Measurements from ENCODE around the gene PAX4.
A peak's percentile ranks its signal among the peaks of the same experiment; 100 is the strongest.

Gene PAX4

GRCh38 chr7:127591189-127591588 lies 26.8 kb downstream of the PAX4 start:
- no peaks in the 10 kb centered on the region for H3K27me3 ChIP-seq (ENCODE audit: control insufficient read depth, insufficient read depth, low read length)
- H3K9ac ChIP-seq (ENCODE audit: low read length): no peak overlapping the region
- no peak overlapping the region for H3K4me3 ChIP-seq (ENCODE audit: low read length)
- peaks cover 7% of the 10 kb centered on the region for H3K36me3 ChIP-seq (ENCODE audit: control insufficient read depth, insufficient read depth, low read length)
- peaks cover 7% of the 10 kb centered on the region for H3K4me1 ChIP-seq (ENCODE audit: control insufficient read depth, insufficient read depth, low read length)
- no peak overlapping the region for H3K27ac ChIP-seq (ENCODE audit: low read depth, low read length)

GRCh38 chr7:127589896-127590295 lies 28.0 kb downstream of the PAX4 start:
- Histone ChIP-seq H3K9ac (ENCODE audit: low read length) (no peak overlapping the region), H3K27ac (ENCODE audit: low read depth, low read length) (no peak overlapping the region), H3K4me1 (ENCODE audit: control insufficient read depth, insufficient read depth, low read length) (peaks cover 11% of the 10 kb centered on the region), H3K36me3 (ENCODE audit: control insufficient read depth, insufficient read depth, low read length) (peaks cover 7% of the 10 kb centered on the region), H3K4me3 (ENCODE audit: low read length) (no peak overlapping the region), H3K27me3 (ENCODE audit: control insufficient read depth, insufficient read depth, low read length) (no peaks in the 10 kb centered on the region)

- H3K27ac ChIP-seq (ENCODE audit: low read depth, low read length): peak overlapping the region; percentile 87
- peak overlapping the region; percentile 92 for H3K4me3 ChIP-seq (ENCODE audit: low read length)
- H3K4me1 ChIP-seq (ENCODE audit: control insufficient read depth, insufficient read depth, low read length): peaks cover 20% of the 10 kb centered on the region
- peak overlapping the region; percentile 76 for H3K9ac ChIP-seq (ENCODE audit: low read length)
- H3K27me3 ChIP-seq (ENCODE audit: control insufficient read depth, insufficient read depth, low read length): no peaks in the 10 kb centered on the region
- H3K36me3 ChIP-seq (ENCODE audit: control insufficient read depth, insufficient read depth, low read length): peaks cover 7% of the 10 kb centered on the region
Observed at GRCh38 chr7:127588697-127589482, 29.1 kb downstream of the PAX4 start.

GRCh38 chr7:127588019-127588696 lies 29.8 kb downstream of the PAX4 start, which contains the start of gene ARF5:
Gene ARF5 (plus strand): TSS chr7:127588411. CDS start chr7:127588499, 88 bp downstream.
- peak within 1 kb of the TSS; percentile 92 for H3K4me3 ChIP-seq (ENCODE audit: low read length)
- H3K36me3 ChIP-seq (ENCODE audit: control insufficient read depth, insufficient read depth, low read length): peaks cover 8% of the 10 kb centered on the region
- no peaks in the 10 kb centered on the region for H3K27me3 ChIP-seq (ENCODE audit: control insufficient read depth, insufficient read depth, low read length)
- H3K4me1 ChIP-seq (ENCODE audit: control insufficient read depth, insufficient read depth, low read length): peaks cover 27% of the 10 kb centered on the region
- H3K27ac ChIP-seq (ENCODE audit: low read depth, low read length): peak within 1 kb of the TSS; percentile 95
- peak within 1 kb of the TSS; percentile 76 for H3K9ac ChIP-seq (ENCODE audit: low read length)

- Histone ChIP-seq H3K36me3 (ENCODE audit: control insufficient read depth, insufficient read depth, low read length) (peaks cover 13% of the 10 kb centered on the region), H3K4me3 (ENCODE audit: low read length) (peak overlapping the region; percentile 69), H3K4me1 (ENCODE audit: control insufficient read depth, insufficient read depth, low read length) (peaks cover 31% of the 10 kb centered on the region), H3K27ac (ENCODE audit: low read depth, low read length) (peak overlapping the region; percentile 95), H3K27me3 (ENCODE audit: control insufficient read depth, insufficient read depth, low read length) (no peaks in the 10 kb centered on the region), H3K9ac (ENCODE audit: low read length) (peak overlapping the region; percentile 34)
Observed at GRCh38 chr7:127587663-127588018, 30.3 kb downstream of the PAX4 start.

GRCh38 chr7:127586346-127586745 lies 31.6 kb downstream of the PAX4 start:
- H3K27me3 ChIP-seq (ENCODE audit: control insufficient read depth, insufficient read depth, low read length): no peaks in the 10 kb centered on the region
- peaks cover 19% of the 10 kb centered on the region for H3K36me3 ChIP-seq (ENCODE audit: control insufficient read depth, insufficient read depth, low read length)
- peak overlapping the region; percentile 71 for H3K4me3 ChIP-seq (ENCODE audit: low read length)
- no peak overlapping the region for H3K9ac ChIP-seq (ENCODE audit: low read length)
- H3K27ac ChIP-seq (ENCODE audit: low read depth, low read length): peak overlapping the region; percentile 84
- peaks cover 40% of the 10 kb centered on the region for H3K4me1 ChIP-seq (ENCODE audit: control insufficient read depth, insufficient read depth, low read length)

GRCh38 chr7:127585044-127585953 lies 32.6 kb downstream of the PAX4 start, which contains the start of gene GCC1:
Gene GCC1 (minus strand): TSS chr7:127585596. CDS start chr7:127585182, 414 bp downstream.
- Histone ChIP-seq H3K27ac (ENCODE audit: low read depth, low read length) (peak within 1 kb of the TSS; percentile 84), H3K27me3 (ENCODE audit: control insufficient read depth, insufficient read depth, low read length) (no peaks in the 10 kb centered on the region), H3K36me3 (ENCODE audit: control insufficient read depth, insufficient read depth, low read length) (peaks cover 18% of the 10 kb centered on the region), H3K4me1 (ENCODE audit: control insufficient read depth, insufficient read depth, low read length) (peaks cover 40% of the 10 kb centered on the region), H3K4me3 (ENCODE audit: low read length) (peak within 1 kb of the TSS; percentile 71), H3K9ac (ENCODE audit: low read length) (peak within 1 kb of the TSS; percentile 25)

GRCh38 chr7:127584648-127585043 lies 33.3 kb downstream of the PAX4 start:
- Histone ChIP-seq H3K36me3 (ENCODE audit: control insufficient read depth, insufficient read depth, low read length) (peaks cover 18% of the 10 kb centered on the region), H3K4me3 (ENCODE audit: low read length) (peak overlapping the region; percentile 71), H3K27me3 (ENCODE audit: control insufficient read depth, insufficient read depth, low read length) (no peaks in the 10 kb centered on the region), H3K27ac (ENCODE audit: low read depth, low read length) (peak overlapping the region; percentile 84), H3K4me1 (ENCODE audit: control insufficient read depth, insufficient read depth, low read length) (peaks cover 40% of the 10 kb centered on the region), H3K9ac (ENCODE audit: low read length) (peak overlapping the region; percentile 25)

- peaks cover 43% of the 10 kb centered on the region for H3K4me1 ChIP-seq (ENCODE audit: control insufficient read depth, insufficient read depth, low read length)
- H3K36me3 ChIP-seq (ENCODE audit: control insufficient read depth, insufficient read depth, low read length): peaks cover 18% of the 10 kb centered on the region
- H3K27ac ChIP-seq (ENCODE audit: low read depth, low read length): no peak overlapping the region
- no peak overlapping the region for H3K4me3 ChIP-seq (ENCODE audit: low read length)
- no peak overlapping the region for H3K9ac ChIP-seq (ENCODE audit: low read length)
- H3K27me3 ChIP-seq (ENCODE audit: control insufficient read depth, insufficient read depth, low read length): no peaks in the 10 kb centered on the region
Observed at GRCh38 chr7:127582361-127582760, 35.6 kb downstream of the PAX4 start.

GRCh38 chr7:127581716-127582115 lies 36.2 kb downstream of the PAX4 start:
- Histone ChIP-seq H3K9ac (ENCODE audit: low read length) (no peak overlapping the region), H3K27ac (ENCODE audit: low read depth, low read length) (no peak overlapping the region), H3K4me1 (ENCODE audit: control insufficient read depth, insufficient read depth, low read length) (peaks cover 43% of the 10 kb centered on the region), H3K36me3 (ENCODE audit: control insufficient read depth, insufficient read depth, low read length) (peaks cover 18% of the 10 kb centered on the region), H3K4me3 (ENCODE audit: low read length) (no peak overlapping the region), H3K27me3 (ENCODE audit: control insufficient read depth, insufficient read depth, low read length) (no peaks in the 10 kb centered on the region)

GRCh38 chr7:127580612-127581011 lies 37.3 kb downstream of the PAX4 start:
- Histone ChIP-seq H3K27me3 (ENCODE audit: control insufficient read depth, insufficient read depth, low read length) (no peaks in the 10 kb centered on the region), H3K36me3 (ENCODE audit: control insufficient read depth, insufficient read depth, low read length) (peaks cover 18% of the 10 kb centered on the region), H3K4me1 (ENCODE audit: control insufficient read depth, insufficient read depth, low read length) (peaks cover 40% of the 10 kb centered on the region), H3K4me3 (ENCODE audit: low read length) (no peak overlapping the region), H3K27ac (ENCODE audit: low read depth, low read length) (no peak overlapping the region), H3K9ac (ENCODE audit: low read length) (no peak overlapping the region)
